Measurements from ENCODE around the gene BRCA1. TPM values are rescaled to one million over a fixed set of nuclear protein-coding genes. Genes with fewer than 3 reads are reported as not detected.
"Not testable (repeated sequence)": the region's sequence is repeated elsewhere in the genome, so short reads cannot be mapped to it uniquely, and the experiment has no call there.

The BRCA1 gene
- total RNA-seq, 1 experiment from 2014 or later, result 67.1 TPM

DNA sequence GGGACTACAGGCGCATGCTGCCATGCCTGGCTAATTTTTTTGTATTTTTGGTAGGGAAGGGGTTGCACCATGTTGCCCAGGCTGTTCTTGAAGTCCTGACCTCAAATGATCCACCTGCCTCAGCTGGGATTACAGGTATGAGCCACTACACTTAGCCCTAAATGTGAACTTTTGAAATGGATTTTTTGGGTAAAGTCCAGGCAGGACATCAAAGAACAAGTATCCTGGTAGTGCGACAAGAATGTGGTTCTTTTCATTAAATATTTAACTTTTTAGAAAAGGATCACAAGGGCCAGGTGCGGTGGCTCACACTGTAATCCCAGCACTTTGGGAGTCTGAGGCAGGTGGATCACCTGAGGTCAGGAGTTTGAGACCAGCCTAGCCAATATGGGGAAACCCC is 30.5 kb upstream of the BRCA1 start:
- no peaks in the 10 kb centered on the region for H3K27me3 Mint-ChIP-seq (ENCODE audit: unreplicated experiment)
- TF ChIP-seq, protein P1, sequence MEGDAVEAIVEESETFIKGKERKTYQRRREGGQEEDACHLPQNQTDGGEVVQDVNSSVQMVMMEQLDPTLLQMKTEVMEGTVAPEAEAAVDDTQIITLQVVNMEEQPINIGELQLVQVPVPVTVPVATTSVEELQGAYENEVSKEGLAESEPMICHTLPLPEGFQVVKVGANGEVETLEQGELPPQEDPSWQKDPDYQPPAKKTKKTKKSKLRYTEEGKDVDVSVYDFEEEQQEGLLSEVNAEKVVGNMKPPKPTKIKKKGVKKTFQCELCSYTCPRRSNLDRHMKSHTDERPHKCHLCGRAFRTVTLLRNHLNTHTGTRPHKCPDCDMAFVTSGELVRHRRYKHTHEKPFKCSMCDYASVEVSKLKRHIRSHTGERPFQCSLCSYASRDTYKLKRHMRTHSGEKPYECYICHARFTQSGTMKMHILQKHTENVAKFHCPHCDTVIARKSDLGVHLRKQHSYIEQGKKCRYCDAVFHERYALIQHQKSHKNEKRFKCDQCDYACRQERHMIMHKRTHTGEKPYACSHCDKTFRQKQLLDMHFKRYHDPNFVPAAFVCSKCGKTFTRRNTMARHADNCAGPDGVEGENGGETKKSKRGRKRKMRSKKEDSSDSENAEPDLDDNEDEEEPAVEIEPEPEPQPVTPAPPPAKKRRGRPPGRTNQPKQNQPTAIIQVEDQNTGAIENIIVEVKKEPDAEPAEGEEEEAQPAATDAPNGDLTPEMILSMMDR (IDR thresholded peaks at IDR 0.05; ENCODE audit: unreplicated experiment), result no peak
- H3K9me3 Mint-ChIP-seq (ENCODE audit: low read depth, unreplicated experiment), result peaks cover 7% of the 10 kb centered on the region
- CTCF ChIA-PET, result no interaction called here
- intact Hi-C loops (cut with micrococcal nuclease; ENCODE audit: unreplicated experiment), result no loop called here
- no peak for DNase-seq
- no peaks in the 10 kb centered on the region for H3K4me1 Mint-ChIP-seq (ENCODE audit: low read depth, unreplicated experiment)
- no peak overlapping the region for H3K4me3 Mint-ChIP-seq (ENCODE audit: low read depth, unreplicated experiment)
- no TSS peak for BruUV-seq (replicated peaks)
- no peak overlapping the region for H3K27ac Mint-ChIP-seq (ENCODE audit: unreplicated experiment)
- H3K36me3 Mint-ChIP-seq (ENCODE audit: insufficient read depth, unreplicated experiment), result peaks cover 38% of the 10 kb centered on the region

DNA sequence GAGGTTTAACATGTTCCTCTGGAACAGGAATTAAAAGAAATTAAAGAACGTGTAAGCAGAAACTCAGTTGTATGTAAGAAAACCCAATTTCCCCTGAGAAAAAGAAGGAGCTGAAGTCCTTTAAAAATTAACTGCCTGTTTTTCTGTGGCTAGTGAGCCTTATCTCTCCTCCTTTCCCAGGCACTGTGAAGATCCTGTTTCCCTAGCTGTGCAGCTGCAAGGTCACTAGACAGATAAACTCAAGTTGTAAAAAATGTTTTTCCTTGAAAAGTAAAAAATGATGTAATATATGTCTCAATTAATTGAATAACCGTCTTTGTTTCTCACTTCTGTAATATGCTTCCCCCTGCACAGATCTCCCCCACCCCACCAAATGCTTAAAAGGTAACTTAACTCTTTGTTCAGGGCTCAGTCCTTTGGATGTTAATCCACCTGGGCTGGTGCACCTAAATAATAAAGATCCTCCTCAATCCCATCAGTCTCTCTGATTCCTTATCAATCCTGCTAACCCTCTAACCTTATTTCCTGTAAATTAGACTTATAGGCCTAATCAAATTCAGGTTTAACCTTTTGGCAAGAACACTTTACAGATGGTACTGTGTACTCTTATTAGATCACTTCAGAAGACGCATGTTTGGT is 28.2 kb upstream of the BRCA1 start:
- BruUV-seq (replicated peaks); H3K27me3 Mint-ChIP-seq (ENCODE audit: unreplicated experiment); H3K9me3 Mint-ChIP-seq (ENCODE audit: low read depth, unreplicated experiment); H3K4me3 Mint-ChIP-seq (ENCODE audit: low read depth, unreplicated experiment); DNase-seq; CTCF ChIA-PET; H3K4me1 Mint-ChIP-seq (ENCODE audit: low read depth, unreplicated experiment); intact Hi-C loops (cut with micrococcal nuclease; ENCODE audit: unreplicated experiment); H3K27ac Mint-ChIP-seq (ENCODE audit: unreplicated experiment): not testable (repeated sequence)
- H3K36me3 Mint-ChIP-seq (ENCODE audit: insufficient read depth, unreplicated experiment), result peaks cover 42% of the 10 kb centered on the region

DNA sequence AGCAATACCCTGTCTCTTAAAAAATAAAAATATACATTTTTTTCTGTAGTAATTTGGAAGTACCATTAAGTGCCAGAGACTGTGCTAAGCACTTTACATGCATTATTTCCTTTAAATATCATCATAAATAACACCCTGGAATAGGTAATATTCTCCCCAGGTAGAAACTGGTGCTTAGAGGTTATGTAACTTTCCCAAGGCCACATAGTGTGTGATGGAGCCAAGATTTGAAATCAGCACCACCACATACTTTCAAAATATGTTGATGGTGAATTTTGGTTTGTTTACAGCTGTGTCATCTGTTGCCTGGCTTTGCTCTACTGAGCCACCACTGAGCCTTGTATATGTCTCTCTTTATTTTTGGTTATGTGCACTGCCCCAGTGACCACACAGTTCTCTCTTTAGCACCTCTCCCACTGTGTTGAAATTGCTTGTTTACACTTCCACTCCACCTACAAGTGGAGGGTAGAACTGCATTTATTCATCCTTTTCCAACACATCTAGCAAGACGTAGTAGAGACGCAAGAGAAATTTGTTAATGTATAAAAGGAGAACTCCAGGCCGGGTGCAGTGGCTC is 26.8 kb upstream of the BRCA1 start:
- no TSS peak for BruUV-seq (replicated peaks)
- no peak overlapping the region for H3K4me3 Mint-ChIP-seq (ENCODE audit: low read depth, unreplicated experiment)
- H3K9me3 Mint-ChIP-seq (ENCODE audit: low read depth, unreplicated experiment), result peaks cover 7% of the 10 kb centered on the region
- no peak for DNase-seq
- TF ChIP-seq, protein P1 (IDR thresholded peaks at IDR 0.05; ENCODE audit: unreplicated experiment), result no peak
- H3K4me1 Mint-ChIP-seq (ENCODE audit: low read depth, unreplicated experiment), result no peaks in the 10 kb centered on the region
- intact Hi-C loops (cut with micrococcal nuclease; ENCODE audit: unreplicated experiment), result no loop called here
- CTCF ChIA-PET, result no interaction called here
- no peak overlapping the region for H3K27ac Mint-ChIP-seq (ENCODE audit: unreplicated experiment)
- no peaks in the 10 kb centered on the region for H3K27me3 Mint-ChIP-seq (ENCODE audit: unreplicated experiment)
- H3K36me3 Mint-ChIP-seq (ENCODE audit: insufficient read depth, unreplicated experiment), result peaks cover 34% of the 10 kb centered on the region

DNA sequence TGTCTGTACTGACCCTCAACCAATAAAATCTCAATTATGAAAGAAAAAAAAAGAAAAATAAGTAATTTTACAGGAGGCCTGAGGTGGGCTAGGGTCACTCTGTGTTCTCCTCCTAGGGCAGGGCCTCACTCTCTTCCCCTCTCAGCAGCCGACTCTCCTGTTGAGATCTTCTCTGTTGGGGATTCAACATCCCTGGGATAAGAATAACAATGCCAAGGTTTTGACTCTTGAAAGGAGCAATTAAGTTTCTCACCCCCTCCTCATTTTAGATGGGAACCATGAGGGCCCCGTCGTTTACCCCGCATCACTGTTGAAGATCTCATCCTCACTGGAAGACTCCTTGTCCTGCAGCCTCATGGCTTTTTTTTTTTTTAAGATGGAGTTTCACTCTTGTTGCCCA is 21.5 kb upstream of the BRCA1 start:
- H3K27me3 Mint-ChIP-seq (ENCODE audit: unreplicated experiment), result no peaks in the 10 kb centered on the region
- CTCF ChIA-PET, result interaction anchor here (0.6 to 1.3 kb wide), 2 partner anchors 17 to 165 kb away, joined by 3 read pairs; no protein-coding TSS in a partner anchor
- no TSS peak for BruUV-seq (replicated peaks)

More for the DNA sequence above, 21.5 kb upstream of the BRCA1 start:
- H3K4me3 Mint-ChIP-seq (ENCODE audit: low read depth, unreplicated experiment), result no peak overlapping the region
- intact Hi-C loops (cut with micrococcal nuclease; ENCODE audit: unreplicated experiment), result no loop called here
- H3K27ac Mint-ChIP-seq (ENCODE audit: unreplicated experiment), result no peak overlapping the region
- no peaks in the 10 kb centered on the region for H3K4me1 Mint-ChIP-seq (ENCODE audit: low read depth, unreplicated experiment)
- DNase-seq, result no peak
- peaks cover 62% of the 10 kb centered on the region for H3K36me3 Mint-ChIP-seq (ENCODE audit: insufficient read depth, unreplicated experiment)
- H3K9me3 Mint-ChIP-seq (ENCODE audit: low read depth, unreplicated experiment), result no peaks in the 10 kb centered on the region
- TF ChIP-seq, protein P1 (IDR thresholded peaks at IDR 0.05; ENCODE audit: unreplicated experiment), result no peak
